Measurements from ENCODE around the gene TBL1XR1.

GRCh38 chr3:177093966-177094365 lies 103.3 kb downstream of the TBL1XR1 start:
- TF ChIP-seq, protein P1, sequence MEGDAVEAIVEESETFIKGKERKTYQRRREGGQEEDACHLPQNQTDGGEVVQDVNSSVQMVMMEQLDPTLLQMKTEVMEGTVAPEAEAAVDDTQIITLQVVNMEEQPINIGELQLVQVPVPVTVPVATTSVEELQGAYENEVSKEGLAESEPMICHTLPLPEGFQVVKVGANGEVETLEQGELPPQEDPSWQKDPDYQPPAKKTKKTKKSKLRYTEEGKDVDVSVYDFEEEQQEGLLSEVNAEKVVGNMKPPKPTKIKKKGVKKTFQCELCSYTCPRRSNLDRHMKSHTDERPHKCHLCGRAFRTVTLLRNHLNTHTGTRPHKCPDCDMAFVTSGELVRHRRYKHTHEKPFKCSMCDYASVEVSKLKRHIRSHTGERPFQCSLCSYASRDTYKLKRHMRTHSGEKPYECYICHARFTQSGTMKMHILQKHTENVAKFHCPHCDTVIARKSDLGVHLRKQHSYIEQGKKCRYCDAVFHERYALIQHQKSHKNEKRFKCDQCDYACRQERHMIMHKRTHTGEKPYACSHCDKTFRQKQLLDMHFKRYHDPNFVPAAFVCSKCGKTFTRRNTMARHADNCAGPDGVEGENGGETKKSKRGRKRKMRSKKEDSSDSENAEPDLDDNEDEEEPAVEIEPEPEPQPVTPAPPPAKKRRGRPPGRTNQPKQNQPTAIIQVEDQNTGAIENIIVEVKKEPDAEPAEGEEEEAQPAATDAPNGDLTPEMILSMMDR (IDR thresholded peaks at IDR 0.05; ENCODE audit: control extremely low read depth in 1 of 3, insufficient read depth in 1 of 3, low read depth in 1 of 3, low read length in 3 of 3): no peak
- TF ChIP-seq RNF2 (IDR thresholded peaks at IDR 0.05; ENCODE audit: borderline replicate concordance, low read depth, low read length, missing control alignments, poor library complexity, severe bottlenecking): no peak
- no peak for TF ChIP-seq GABPA (IDR thresholded peaks at IDR 0.05; ENCODE audit: borderline replicate concordance, insufficient read depth, low read length)
- TF ChIP-seq TAF7 (optimal IDR thresholded peaks at IDR 0.05; ENCODE audit: borderline replicate concordance, low read depth, low read length): no peak
- TF ChIP-seq KDM5A (IDR thresholded peaks at IDR 0.05; ENCODE audit: low read length): no peak
- no peak for TF ChIP-seq GTF2F1 (IDR thresholded peaks at IDR 0.05; ENCODE audit: borderline replicate concordance, low read depth, low read length)
- TF ChIP-seq POLR2AphosphoS5 (IDR thresholded peaks at IDR 0.05; ENCODE audit: low read depth, low read length): no peak
- no peak for TF ChIP-seq FOSL1 (IDR thresholded peaks at IDR 0.05; ENCODE audit: insufficient read depth, low read depth, low read length)
- no peak for TF ChIP-seq TAF1 (IDR thresholded peaks at IDR 0.05; ENCODE audit: low read depth, low read length)

All from H1 (cell line).